Stimulated activated CD4-positive, alpha-beta T cell treated with anti-CD3 and anti-CD28 coated beads, Interleukin-12 subunit alpha, Interleukin-12 subunit beta, amount 100 ng/mL, for 48 hours (primary cell): ENCODE results near the gene RNF213.

Experiments used
- DNase-seq, 3 donors: peaks; one replicate each; pipeline ENCODE4 v3.0.0-alpha.2; 2020; ENCODE audit warnings: low read depth in 2 of 3, low spot score in 1 of 3

RNF213 gene

DNA sequence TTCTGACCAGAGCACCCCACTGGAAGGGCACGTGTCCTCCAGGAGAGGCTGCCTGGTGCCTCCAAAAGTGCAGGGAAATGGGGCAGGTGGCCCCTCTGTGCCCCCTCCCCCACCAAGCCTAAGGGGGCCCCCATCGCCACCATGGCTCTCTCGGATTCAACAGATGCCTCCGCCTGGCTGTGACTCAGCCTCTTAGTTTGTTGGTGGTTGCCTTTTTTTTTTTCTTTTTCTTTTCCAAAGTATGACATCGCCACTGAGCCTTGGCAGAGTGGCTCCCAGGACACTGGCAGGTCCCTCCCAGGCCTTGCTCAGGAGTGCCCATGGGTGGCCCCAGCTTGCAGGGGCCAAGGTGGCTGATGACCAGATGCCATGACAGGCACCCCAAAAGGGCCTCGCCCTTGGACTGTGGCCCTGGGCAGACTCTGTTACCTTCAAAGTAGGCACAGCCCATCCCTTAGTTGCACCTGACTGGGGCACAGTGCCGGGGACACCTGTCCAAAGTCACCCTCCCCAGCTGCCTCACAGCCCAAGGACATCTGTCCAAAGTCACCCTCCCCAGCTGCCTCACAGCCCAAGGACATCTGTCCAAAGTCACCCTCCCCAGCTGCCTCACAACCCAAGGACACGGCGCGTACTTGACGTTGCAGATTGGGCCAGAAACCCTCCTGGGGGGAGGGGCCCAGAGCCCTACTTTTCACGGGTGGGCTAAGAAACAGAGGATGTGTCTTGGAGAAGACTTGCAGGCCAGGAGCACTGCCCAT is 186.2 kb downstream of the RNF213 start:
- DNase-seq = no peak

DNA sequence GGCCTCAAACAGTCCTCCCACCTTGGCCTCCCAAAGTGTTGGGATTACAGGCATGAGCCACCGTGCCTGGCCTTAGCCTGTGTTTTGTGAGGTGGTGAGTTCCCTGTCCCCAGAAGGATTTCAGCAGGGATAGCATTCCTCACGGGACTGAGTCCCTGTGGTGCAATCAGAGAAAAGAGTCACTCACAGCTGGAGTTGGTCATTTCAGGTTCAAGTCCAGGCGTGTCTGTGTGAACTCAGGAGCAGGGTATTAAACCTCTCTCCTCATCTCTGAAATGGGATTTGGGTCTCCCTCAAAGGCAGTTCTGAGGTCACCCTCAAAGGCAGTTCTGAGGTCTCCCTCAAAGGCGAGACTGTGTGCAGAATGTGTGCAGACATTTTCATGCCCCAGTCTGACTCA is 187.1 kb downstream of the RNF213 start:
- DNase-seq = no peak
